ENCODE data around the gene LAMTOR2. TPM values are rescaled to one million over a fixed set of nuclear protein-coding genes. Genes with fewer than 3 reads are reported as not detected.

LAMTOR2 gene
- total RNA-seq, 1 experiment from 2014 or later, result 52.0 TPM

GRCh38 chr1:156076609-156077429, 22.2 kb downstream of the LAMTOR2 start:
- Histone ChIP-seq H3K4me1 (ENCODE audit: insufficient read depth, low read length, poor library complexity, severe bottlenecking) (peaks cover 77% of the 10 kb centered on the region), H3K9me3 (ENCODE audit: low read depth, low read length, poor library complexity, severe bottlenecking) (no peaks in the 10 kb centered on the region), H3K27me3 (replicated peaks; ENCODE audit: insufficient read depth, low read depth, low read length, poor library complexity) (no peaks in the 10 kb centered on the region), H3K36me3 (ENCODE audit: insufficient read depth, low read length, poor library complexity, severe bottlenecking) (peaks cover 27% of the 10 kb centered on the region), H3K4me3 (ENCODE audit: low read depth, low read length, poor library complexity, severe bottlenecking) (peak overlapping the region; percentile 27), H3K27ac (ENCODE audit: low read depth, low read length, poor library complexity, severe bottlenecking) (peak overlapping the region; percentile 63)
- no TSS peak for BruUV-seq (replicated peaks)
- ChIA-PET CTCF (no interaction called here), POLR2A (ENCODE audit: low non-redundant PET) (no interaction called here)
- peak; percentile 78 for DNase-seq (ENCODE audit: low spot score)
- TF ChIP-seq CTCF (conservative IDR thresholded peaks at IDR 0.05; ENCODE audit: low read depth, low read length) (no peak), EZH2 (IDR thresholded peaks at IDR 0.05; ENCODE audit: borderline replicate concordance, low read depth, low read length, poor library complexity, severe bottlenecking) (no peak)
- intact Hi-C loops (cut with micrococcal nuclease; ENCODE audit: unreplicated experiment), result no loop called here

GRCh38 chr1:156077430-156077760, 22.8 kb downstream of the LAMTOR2 start:
- H3K4me3 ChIP-seq (ENCODE audit: low read depth, low read length, poor library complexity, severe bottlenecking), result no peak overlapping the region
- H3K27ac ChIP-seq (ENCODE audit: low read depth, low read length, poor library complexity, severe bottlenecking), result peak overlapping the region; percentile 63
- TF ChIP-seq EZH2 (IDR thresholded peaks at IDR 0.05; ENCODE audit: borderline replicate concordance, low read depth, low read length, poor library complexity, severe bottlenecking) (no peak), CTCF (conservative IDR thresholded peaks at IDR 0.05; ENCODE audit: low read depth, low read length) (no peak)
- H3K9me3 ChIP-seq (ENCODE audit: low read depth, low read length, poor library complexity, severe bottlenecking), result no peaks in the 10 kb centered on the region
- H3K27me3 ChIP-seq (replicated peaks; ENCODE audit: insufficient read depth, low read depth, low read length, poor library complexity), result no peaks in the 10 kb centered on the region
- H3K4me1 ChIP-seq (ENCODE audit: insufficient read depth, low read length, poor library complexity, severe bottlenecking), result peaks cover 74% of the 10 kb centered on the region
- ChIA-PET CTCF (no interaction called here), POLR2A (ENCODE audit: low non-redundant PET) (no interaction called here)
- no peak for DNase-seq (ENCODE audit: low spot score)
- H3K36me3 ChIP-seq (ENCODE audit: insufficient read depth, low read length, poor library complexity, severe bottlenecking), result peaks cover 27% of the 10 kb centered on the region
- no TSS peak for BruUV-seq (replicated peaks)
- intact Hi-C loops (cut with micrococcal nuclease; ENCODE audit: unreplicated experiment), result no loop called here

- Histone ChIP-seq H3K36me3 (ENCODE audit: insufficient read depth, low read length, poor library complexity, severe bottlenecking) (peaks cover 27% of the 10 kb centered on the region), H3K9me3 (ENCODE audit: low read depth, low read length, poor library complexity, severe bottlenecking) (no peaks in the 10 kb centered on the region), H3K4me3 (ENCODE audit: low read depth, low read length, poor library complexity, severe bottlenecking) (peak overlapping the region; percentile 10), H3K27ac (ENCODE audit: low read depth, low read length, poor library complexity, severe bottlenecking) (peak overlapping the region; percentile 63), H3K4me1 (ENCODE audit: insufficient read depth, low read length, poor library complexity, severe bottlenecking) (peaks cover 67% of the 10 kb centered on the region), H3K27me3 (replicated peaks; ENCODE audit: insufficient read depth, low read depth, low read length, poor library complexity) (no peaks in the 10 kb centered on the region)
- no peak for TF ChIP-seq EZH2 (IDR thresholded peaks at IDR 0.05; ENCODE audit: borderline replicate concordance, low read depth, low read length, poor library complexity, severe bottlenecking)
- TF ChIP-seq CTCF (conservative IDR thresholded peaks at IDR 0.05; ENCODE audit: low read depth, low read length), result no peak
- POLR2A ChIA-PET (ENCODE audit: low non-redundant PET), result no interaction called here
- intact Hi-C loops (cut with micrococcal nuclease; ENCODE audit: unreplicated experiment), result no loop called here
- CTCF ChIA-PET, result no interaction called here
- no peak for DNase-seq (ENCODE audit: low spot score)
- BruUV-seq (replicated peaks), result no TSS peak
Observed at GRCh38 chr1:156078728-156079127, 24.1 kb downstream of the LAMTOR2 start.

All from A673 (cell line).